Activated naive CD4-positive, alpha-beta T cell treated with anti-CD3 and anti-CD28 coated beads, Interleukin-2, amount 50 U/mL, for 24 hours (primary cell): Measurements from ENCODE around the gene MPPED1.

Experiments used
- H3K27ac Mint-ChIP-seq: one replicate; pipeline ENCODE4 v1.8.0; 2021; ENCODE audit warnings: mild to moderate bottlenecking, mixed read lengths
- H3K27me3 Mint-ChIP-seq: one replicate; pipeline ENCODE4 v1.8.0; 2021; ENCODE audit warnings: mixed read lengths
- H3K36me3 Mint-ChIP-seq: one replicate; pipeline ENCODE4 v1.8.0; 2021; ENCODE audit warnings: mixed read lengths
- H3K4me1 Mint-ChIP-seq: one replicate; pipeline ENCODE4 v1.8.0; 2021; ENCODE audit warnings: mixed read lengths
- H3K4me3 Mint-ChIP-seq: one replicate; pipeline ENCODE4 v1.8.0; 2021; ENCODE audit warnings: mild to moderate bottlenecking, mixed read lengths
- H3K9me3 Mint-ChIP-seq: one replicate; pipeline ENCODE4 v1.8.0; 2021; ENCODE audit warnings: mixed read lengths

Gene MPPED1

GRCh38 chr22:43514476-43515157 is 102.8 kb downstream of the MPPED1 start:
- no peaks in the 10 kb centered on the region for H3K4me1 Mint-ChIP-seq
- no peaks in the 10 kb centered on the region for H3K9me3 Mint-ChIP-seq
- no peak overlapping the region for H3K4me3 Mint-ChIP-seq
- no peaks in the 10 kb centered on the region for H3K36me3 Mint-ChIP-seq
- H3K27ac Mint-ChIP-seq, result no peak overlapping the region
- peaks cover 1% of the 10 kb centered on the region for H3K27me3 Mint-ChIP-seq

DNA sequence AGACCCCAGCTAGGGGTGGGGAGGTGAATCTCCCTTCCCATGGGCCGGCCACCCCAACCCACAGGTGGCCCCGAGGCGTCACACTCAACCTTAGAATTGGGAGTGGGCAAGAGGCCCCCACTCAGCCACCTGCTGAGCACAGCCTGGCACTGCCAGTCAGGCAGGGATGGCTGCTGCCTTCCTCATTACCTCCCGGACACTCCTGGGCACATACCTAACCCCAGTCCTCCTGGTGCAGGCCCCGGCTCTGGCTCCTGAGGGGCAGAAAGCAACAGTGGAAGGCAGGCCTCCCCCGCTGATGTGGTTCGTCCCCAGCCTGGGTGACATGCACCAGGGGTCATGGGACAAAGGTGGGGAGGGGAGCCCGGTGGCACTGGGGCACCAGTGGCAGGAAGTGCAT is 103.6 kb downstream of the MPPED1 start:
- no peak overlapping the region for H3K4me3 Mint-ChIP-seq
- H3K27me3 Mint-ChIP-seq, result peaks cover 1% of the 10 kb centered on the region
- no peaks in the 10 kb centered on the region for H3K36me3 Mint-ChIP-seq
- no peak overlapping the region for H3K27ac Mint-ChIP-seq
- H3K9me3 Mint-ChIP-seq, result no peaks in the 10 kb centered on the region
- H3K4me1 Mint-ChIP-seq, result no peaks in the 10 kb centered on the region

- H3K4me3 Mint-ChIP-seq, result no peak overlapping the region
- H3K27ac Mint-ChIP-seq, result no peak overlapping the region
- no peaks in the 10 kb centered on the region for H3K9me3 Mint-ChIP-seq
- H3K27me3 Mint-ChIP-seq, result peaks cover 1% of the 10 kb centered on the region
- H3K36me3 Mint-ChIP-seq, result no peaks in the 10 kb centered on the region
- no peaks in the 10 kb centered on the region for H3K4me1 Mint-ChIP-seq
Observed at GRCh38 chr22:43515902-43516301, 104.1 kb downstream of the MPPED1 start.

GRCh38 chr22:43516386-43516785 is 104.6 kb downstream of the MPPED1 start:
- H3K36me3 Mint-ChIP-seq, result no peaks in the 10 kb centered on the region
- H3K4me1 Mint-ChIP-seq, result no peaks in the 10 kb centered on the region
- H3K27me3 Mint-ChIP-seq, result peaks cover 1% of the 10 kb centered on the region
- no peak overlapping the region for H3K4me3 Mint-ChIP-seq
- H3K9me3 Mint-ChIP-seq, result no peaks in the 10 kb centered on the region
- no peak overlapping the region for H3K27ac Mint-ChIP-seq

- Mint-ChIP-seq H3K27ac (no peak overlapping the region), H3K4me3 (no peak overlapping the region), H3K36me3 (no peaks in the 10 kb centered on the region), H3K9me3 (no peaks in the 10 kb centered on the region), H3K27me3 (peaks cover 1% of the 10 kb centered on the region), H3K4me1 (no peaks in the 10 kb centered on the region)
Observed at GRCh38 chr22:43516996-43517635, 105.3 kb downstream of the MPPED1 start.

GRCh38 chr22:43520632-43521039 is 108.8 kb downstream of the MPPED1 start:
- peaks cover 4% of the 10 kb centered on the region for H3K27me3 Mint-ChIP-seq
- no peak overlapping the region for H3K4me3 Mint-ChIP-seq
- H3K36me3 Mint-ChIP-seq, result no peaks in the 10 kb centered on the region
- H3K27ac Mint-ChIP-seq, result no peak overlapping the region
- no peaks in the 10 kb centered on the region for H3K4me1 Mint-ChIP-seq
- H3K9me3 Mint-ChIP-seq, result no peaks in the 10 kb centered on the region

- Mint-ChIP-seq H3K36me3 (no peaks in the 10 kb centered on the region), H3K4me1 (no peaks in the 10 kb centered on the region)
Observed at GRCh38 chr22:43521716-43522115, 109.9 kb downstream of the MPPED1 start.

GRCh38 chr22:43526117-43526655 is 114.4 kb downstream of the MPPED1 start:
- Mint-ChIP-seq H3K9me3 (no peaks in the 10 kb centered on the region), H3K4me3 (no peak overlapping the region)

More at GRCh38 chr22:43521716-43522115, 109.9 kb downstream of the MPPED1 start:
- Mint-ChIP-seq H3K27me3 (peaks cover 4% of the 10 kb centered on the region), H3K4me3 (no peak overlapping the region), H3K27ac (no peak overlapping the region), H3K9me3 (no peaks in the 10 kb centered on the region)

GRCh38 chr22:43526946-43527345 is 115.1 kb downstream of the MPPED1 start:
- H3K27ac Mint-ChIP-seq, result no peak overlapping the region
- no peaks in the 10 kb centered on the region for H3K36me3 Mint-ChIP-seq
- H3K27me3 Mint-ChIP-seq, result peaks cover 3% of the 10 kb centered on the region

More at GRCh38 chr22:43526117-43526655, 114.4 kb downstream of the MPPED1 start:
- Mint-ChIP-seq H3K36me3 (no peaks in the 10 kb centered on the region), H3K27ac (no peak overlapping the region), H3K4me1 (no peaks in the 10 kb centered on the region), H3K27me3 (peaks cover 3% of the 10 kb centered on the region)

DNA sequence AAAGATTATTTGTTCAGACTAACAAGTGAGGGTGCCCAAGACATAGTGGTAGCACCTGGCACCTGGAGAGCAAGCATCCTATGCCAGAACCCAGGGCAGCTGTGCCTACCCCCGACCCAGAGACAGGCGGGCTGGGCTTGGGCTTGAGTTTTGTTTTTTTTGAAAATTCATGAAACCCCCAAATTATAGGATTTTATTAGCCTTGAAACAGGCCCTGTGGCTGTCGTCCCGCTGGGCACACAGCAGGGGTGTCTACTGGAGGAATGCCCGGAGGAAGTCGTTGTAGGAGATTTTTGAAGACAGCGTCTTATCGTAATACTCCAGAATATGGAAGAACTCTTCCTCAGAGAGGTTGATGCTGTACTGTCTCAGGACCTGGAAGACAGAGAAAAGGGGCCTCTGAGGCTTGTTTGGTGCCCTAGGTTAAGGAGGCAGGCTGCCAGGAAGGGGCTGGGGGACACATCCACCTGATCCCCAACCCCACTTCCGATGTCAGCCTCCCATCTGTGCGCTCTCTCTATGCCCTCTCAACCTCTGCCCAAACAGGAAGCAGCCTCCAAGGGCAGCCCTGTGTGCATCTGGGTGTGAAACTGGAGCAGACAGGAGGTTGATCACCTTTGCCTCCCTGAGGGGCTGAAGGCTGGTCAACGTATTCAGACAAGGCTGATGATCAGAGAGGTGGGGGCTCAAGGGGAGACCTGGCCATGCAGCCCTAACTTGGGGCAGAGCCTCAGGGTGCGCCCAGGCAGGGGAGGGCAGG is 117.0 kb downstream of the MPPED1 start:
- H3K27ac Mint-ChIP-seq, result no peak overlapping the region

More at GRCh38 chr22:43526946-43527345, 115.1 kb downstream of the MPPED1 start:
- Mint-ChIP-seq H3K4me1 (no peaks in the 10 kb centered on the region), H3K9me3 (no peaks in the 10 kb centered on the region), H3K4me3 (no peak overlapping the region)

DNA sequence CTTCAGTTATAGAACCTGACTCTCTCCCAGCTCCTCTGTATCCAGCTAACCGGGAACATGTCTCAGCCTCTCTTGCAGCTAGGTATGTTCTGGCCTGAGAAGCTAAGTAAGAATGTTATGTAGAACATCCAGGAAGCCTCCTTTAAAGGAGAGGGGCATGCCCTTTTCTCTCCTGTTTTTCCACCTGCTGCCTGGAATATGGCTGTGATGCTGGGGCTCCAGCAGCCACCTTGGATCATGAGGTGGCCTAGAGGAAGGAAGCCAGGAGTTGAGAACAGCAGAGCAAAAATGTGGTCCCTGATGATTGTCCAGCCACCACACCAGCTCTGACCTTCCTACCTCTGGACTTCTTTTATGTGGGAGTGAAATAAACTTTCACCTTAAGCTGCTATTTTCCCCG is 117.6 kb downstream of the MPPED1 start:
- no peaks in the 10 kb centered on the region for H3K9me3 Mint-ChIP-seq
- H3K27me3 Mint-ChIP-seq, result peaks cover 3% of the 10 kb centered on the region
- H3K4me1 Mint-ChIP-seq, result no peaks in the 10 kb centered on the region
- H3K4me3 Mint-ChIP-seq, result no peak overlapping the region
- no peak overlapping the region for H3K27ac Mint-ChIP-seq
- no peaks in the 10 kb centered on the region for H3K36me3 Mint-ChIP-seq

More for the DNA sequence above, 117.0 kb downstream of the MPPED1 start:
- Mint-ChIP-seq H3K9me3 (no peaks in the 10 kb centered on the region), H3K27me3 (peaks cover 3% of the 10 kb centered on the region), H3K4me3 (no peak overlapping the region), H3K36me3 (no peaks in the 10 kb centered on the region), H3K4me1 (no peaks in the 10 kb centered on the region)

- Mint-ChIP-seq H3K4me3 (no peak overlapping the region), H3K36me3 (no peaks in the 10 kb centered on the region), H3K27ac (no peak overlapping the region), H3K9me3 (no peaks in the 10 kb centered on the region), H3K4me1 (no peaks in the 10 kb centered on the region), H3K27me3 (peaks cover 2% of the 10 kb centered on the region)
Observed at GRCh38 chr22:43529934-43530333, 118.1 kb downstream of the MPPED1 start.

DNA sequence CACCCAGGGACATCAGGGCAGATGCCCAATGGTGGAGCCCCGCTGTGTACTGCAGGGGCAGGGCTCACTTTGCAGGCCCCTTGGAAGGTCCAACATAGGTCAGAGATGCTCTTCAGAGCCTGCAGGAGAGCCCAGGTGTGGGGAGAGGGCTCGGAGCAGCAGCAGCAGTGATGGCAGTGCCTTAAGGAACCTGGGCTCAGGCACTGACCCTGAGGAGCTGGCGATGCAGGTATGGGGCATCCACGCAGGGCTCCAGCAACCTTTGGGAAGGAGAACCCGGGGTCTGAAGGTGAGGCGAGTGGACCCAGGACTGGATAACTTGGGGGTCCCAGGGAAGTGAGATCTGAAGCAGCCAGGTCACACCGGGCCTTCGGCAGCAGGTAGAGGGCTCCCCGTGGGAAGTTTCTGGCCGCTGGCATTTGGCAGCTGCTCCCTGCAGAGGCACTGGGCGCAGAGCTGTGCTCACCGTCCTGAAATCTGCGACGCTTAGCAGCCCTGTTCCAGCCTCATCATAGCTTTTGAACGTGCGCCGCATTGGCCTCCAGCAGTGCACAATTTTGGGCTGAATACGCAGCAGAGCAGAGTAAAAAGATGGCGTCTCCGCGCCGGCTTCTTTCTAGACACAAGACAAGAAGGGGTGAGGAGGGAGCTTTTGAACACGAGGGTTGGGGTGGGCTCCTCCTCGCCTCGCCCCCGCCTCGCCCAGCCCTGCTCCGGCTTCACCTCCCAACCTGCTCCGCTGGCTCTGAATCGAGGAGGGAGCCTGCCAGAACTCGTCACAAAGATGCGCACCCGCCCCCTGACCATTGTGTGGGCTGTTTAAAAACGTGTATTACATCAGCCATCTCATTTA is 118.8 kb downstream of the MPPED1 start:
- H3K4me3 Mint-ChIP-seq, result no peak overlapping the region
- H3K27me3 Mint-ChIP-seq, result no peaks in the 10 kb centered on the region
- no peaks in the 10 kb centered on the region for H3K9me3 Mint-ChIP-seq
- H3K27ac Mint-ChIP-seq, result no peak overlapping the region
- no peaks in the 10 kb centered on the region for H3K36me3 Mint-ChIP-seq
- no peaks in the 10 kb centered on the region for H3K4me1 Mint-ChIP-seq

DNA sequence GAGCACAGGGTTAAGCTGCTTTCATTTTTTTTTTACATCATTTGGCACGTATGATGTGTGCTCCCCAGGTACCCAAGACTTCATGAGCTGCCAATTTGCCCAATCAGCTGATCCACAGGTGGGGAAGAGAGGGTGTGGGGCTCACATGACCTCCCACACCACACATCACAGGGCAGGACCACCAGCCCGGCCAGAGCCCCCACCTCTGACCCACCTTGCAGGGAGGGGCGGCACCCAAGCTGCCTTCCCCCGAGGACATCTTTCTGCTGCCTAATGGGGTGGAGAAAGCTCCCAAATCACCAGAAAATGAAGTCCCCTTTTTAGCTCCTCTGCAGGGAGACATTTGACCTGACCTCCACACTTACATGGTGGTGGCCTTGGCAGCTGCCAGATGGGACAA is 119.8 kb downstream of the MPPED1 start:
- Mint-ChIP-seq H3K9me3 (no peaks in the 10 kb centered on the region), H3K4me1 (no peaks in the 10 kb centered on the region), H3K27ac (no peak overlapping the region), H3K36me3 (no peaks in the 10 kb centered on the region), H3K27me3 (no peaks in the 10 kb centered on the region), H3K4me3 (no peak overlapping the region)
